ENCODE results near the gene HDDC3. TPM values are rescaled to one million over a fixed set of nuclear protein-coding genes. Genes with fewer than 3 reads are reported as not detected.

HDDC3 gene
- total RNA-seq, 2 donors from 2014 or later, result 14.9 to 17.9 TPM

DNA sequence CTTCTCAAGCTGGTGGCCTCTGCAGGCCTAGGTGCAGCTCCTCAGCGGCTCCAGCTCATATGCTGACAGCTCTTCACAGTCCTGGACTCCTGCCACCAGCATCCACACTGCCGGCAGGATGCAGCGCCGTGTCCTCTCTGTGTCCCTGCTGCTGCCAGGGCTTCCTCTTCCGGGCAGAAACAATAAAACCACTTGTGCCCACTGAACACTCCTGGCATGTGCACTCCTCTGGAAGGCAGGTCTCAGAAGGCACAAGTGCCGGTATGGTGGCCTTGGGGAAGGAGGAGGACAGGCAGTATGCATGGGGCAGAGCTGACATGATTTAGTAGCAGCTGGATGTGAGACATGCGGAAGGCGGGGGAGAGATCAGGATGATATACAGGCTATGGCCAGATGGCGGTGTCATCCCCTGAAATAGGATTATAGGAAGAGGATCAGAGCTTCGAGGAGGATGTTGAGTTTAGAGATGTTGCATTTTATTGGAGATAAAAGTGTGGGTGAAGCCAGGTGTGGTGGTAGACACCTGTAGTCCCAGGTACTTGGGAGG is 36.7 kb downstream of the HDDC3 start:
- H3K27me3 ChIP-seq, result no peaks in the 10 kb centered on the region
- H3K4me3 ChIP-seq, result no peak overlapping the region
- H3K4me1 ChIP-seq, result no peaks in the 10 kb centered on the region
- DNase-seq (ENCODE audit: low spot score), result no peak
- no peaks in the 10 kb centered on the region for H3K9me3 ChIP-seq
- peaks cover 42% of the 10 kb centered on the region for H3K36me3 ChIP-seq
- no peak overlapping the region for H3K27ac ChIP-seq
- TF ChIP-seq CTCF (IDR thresholded peaks at IDR 0.05), result no peak

GRCh38 chr15:90893175-90894090 is 38.9 kb downstream of the HDDC3 start:
- no peak overlapping the region for H3K4me3 ChIP-seq
- no peaks in the 10 kb centered on the region for H3K27me3 ChIP-seq
- H3K4me1 ChIP-seq, result peaks cover 0 to under 1% of the 10 kb centered on the region in 2 donors
- H3K9me3 ChIP-seq, result no peaks in the 10 kb centered on the region
- no peak for DNase-seq (ENCODE audit: low spot score)
- no peak for TF ChIP-seq CTCF (IDR thresholded peaks at IDR 0.05)
- H3K36me3 ChIP-seq, result peaks cover 54% of the 10 kb centered on the region
- no peak overlapping the region for H3K27ac ChIP-seq

- Histone ChIP-seq H3K9me3 (no peaks in the 10 kb centered on the region), H3K27me3 (no peaks in the 10 kb centered on the region), H3K4me3 (no peak overlapping the region), H3K4me1 (peaks cover 0 to 8% of the 10 kb centered on the region in 2 donors), H3K27ac (no peak overlapping the region), H3K36me3 (peaks cover 54% of the 10 kb centered on the region)
- DNase-seq (ENCODE audit: low spot score), result no peak
- TF ChIP-seq CTCF (IDR thresholded peaks at IDR 0.05), result no peak
Measured at GRCh38 chr15:90892498-90893174, 39.7 kb downstream of the HDDC3 start.

DNA sequence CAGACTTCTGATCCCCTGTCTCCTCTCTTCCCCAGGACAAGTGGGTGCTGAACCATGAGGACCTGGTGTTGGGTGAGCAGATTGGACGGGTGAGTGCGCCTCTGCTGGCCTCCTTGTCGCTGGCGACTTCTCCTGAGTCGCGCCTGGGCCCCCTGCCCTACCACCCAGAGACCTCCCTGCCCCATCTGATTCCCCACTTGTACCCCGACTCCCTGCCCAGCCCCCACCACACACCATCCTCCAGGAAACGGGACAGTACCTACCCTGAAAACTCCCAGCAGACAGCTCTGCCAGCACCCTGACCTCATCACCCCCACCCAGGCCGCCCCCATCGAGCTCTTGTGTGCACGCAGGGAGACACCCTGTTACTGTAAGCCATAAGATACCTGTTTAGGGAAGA is 40.3 kb downstream of the HDDC3 start:
- H3K27ac ChIP-seq, result no peak overlapping the region
- peaks cover 0 to 13% of the 10 kb centered on the region in 2 donors for H3K4me1 ChIP-seq
- no peak for DNase-seq (ENCODE audit: low spot score)
- no peaks in the 10 kb centered on the region for H3K9me3 ChIP-seq
- no peak overlapping the region for H3K4me3 ChIP-seq
- H3K36me3 ChIP-seq, result peaks cover 59% of the 10 kb centered on the region
- no peak for TF ChIP-seq CTCF (IDR thresholded peaks at IDR 0.05)
- no peaks in the 10 kb centered on the region for H3K27me3 ChIP-seq

DNA sequence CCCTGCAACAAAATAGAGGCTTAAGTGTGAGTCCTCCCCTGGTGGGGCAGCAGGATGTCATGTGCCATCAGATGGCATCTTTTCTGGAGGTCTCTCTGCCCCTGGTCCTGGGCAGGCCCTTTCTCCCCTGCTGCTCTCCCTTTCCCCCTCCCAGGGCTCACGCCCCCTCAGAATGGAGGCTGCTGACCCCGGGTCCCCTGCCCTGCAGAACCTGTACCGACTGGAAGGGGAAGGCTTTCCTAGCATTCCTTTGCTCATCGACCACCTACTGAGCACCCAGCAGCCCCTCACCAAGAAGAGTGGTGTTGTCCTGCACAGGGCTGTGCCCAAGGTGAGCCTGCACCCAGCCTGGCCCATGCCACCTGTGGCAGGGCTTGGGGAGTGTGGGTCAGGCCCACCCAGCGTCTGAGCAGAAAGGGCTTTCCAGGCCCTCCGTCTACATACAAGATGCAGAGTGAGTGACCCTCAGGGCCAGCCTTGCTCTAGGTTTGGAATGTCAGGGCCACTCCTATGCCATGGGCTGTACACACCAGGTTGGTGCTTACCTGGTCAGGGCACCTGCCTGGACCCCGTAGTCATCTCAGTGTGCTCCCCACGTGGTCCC is 40.9 kb downstream of the HDDC3 start:
- Histone ChIP-seq H3K4me3 (no peak overlapping the region), H3K9me3 (no peaks in the 10 kb centered on the region), H3K4me1 (peaks cover 0 to 18% of the 10 kb centered on the region in 2 donors), H3K27me3 (no peaks in the 10 kb centered on the region), H3K27ac (no peak overlapping the region), H3K36me3 (peaks cover 63% of the 10 kb centered on the region)
- TF ChIP-seq CTCF (IDR thresholded peaks at IDR 0.05), result no peak
- no peak for DNase-seq (ENCODE audit: low spot score)

Data from right atrium auricular region (tissue), 2 donors.